Stomach (tissue), 9 donors: ENCODE measurements around the gene MAN2B1. TPM values are rescaled to one million over a fixed set of nuclear protein-coding genes. Genes with fewer than 3 reads are reported as not detected.

Source experiments
- DNase-seq, 2 donors: peaks; one replicate each; pipeline versions ENCODE4 v3.0.0 to v3.0.0-alpha.2; 2013 to 2019
- H3K27ac ChIP-seq, 5 donors: fragments of 200-600 bp in 4 of 5; sonication (generic) in 4 of 5; one replicate each; pipeline ENCODE4 v1.5.1; 2013 to 2019; ENCODE audit warnings: mild to moderate bottlenecking in 1 of 5, moderate library complexity in 1 of 5
- H3K27me3 ChIP-seq, 3 donors: fragments of 200-600 bp; sonication (generic); one replicate each; pipeline ENCODE4 v1.5.1; 2017 to 2019; ENCODE audit warnings: mixed run types in 1 of 3
- H3K36me3 ChIP-seq, 4 donors: fragments of 200-600 bp; sonication (generic); 1 replicate in 3 of 4; 2 replicates in 1 of 4; pipeline ENCODE4 v1.5.1; 2016 to 2019
- H3K4me1 ChIP-seq, 4 donors: fragments of 200-600 bp; sonication (generic); one replicate each; pipeline ENCODE4 v1.5.1; 2016 to 2019
- H3K4me3 ChIP-seq, 4 donors: fragments of 200-600 bp; sonication (generic) in 3 of 4; one replicate each; pipeline ENCODE4 v1.5.1; 2016 to 2019; ENCODE audit warnings: mild to moderate bottlenecking in 1 of 4
- H3K9me3 ChIP-seq, 4 donors: fragments of 200-600 bp; sonication (generic); one replicate each; pipeline ENCODE4 v1.5.1; 2016 to 2019
- CTCF ChIP-seq, 7 experiments: fragments of 450-650 bp in 4 of 7; fragments of 200-600 bp in 3 of 7; sonication (generic) in 3 of 7; IDR thresholded peaks; one replicate each; pipeline ENCODE4 v1.5.1; 2016 to 2019; ENCODE audit warnings: antibody characterized with exemption in 7 of 7, control low read depth in 2 of 7, mild to moderate bottlenecking in 1 of 7
- EP300 ChIP-seq: sonication (generic); formaldehyde crosslinking; IDR thresholded peaks from one replicate; pipeline ENCODE4 v1.6.1; 2017; ENCODE audit warnings: antibody characterized with exemption
- POLR2A ChIP-seq, 4 donors: fragments of 450-650 bp; IDR thresholded peaks; one replicate each; pipeline ENCODE4 v1.6.1; 2016; ENCODE audit warnings: antibody characterized with exemption in 4 of 4, control low read depth in 2 of 4, mild to moderate bottlenecking in 1 of 4, moderate library complexity in 1 of 4
- POLR2AphosphoS5 ChIP-seq, 3 donors: sonication (generic); formaldehyde crosslinking; IDR thresholded peaks; one replicate each; pipeline ENCODE4 v1.6.1; 2016; ENCODE audit warnings: antibody characterized with exemption in 3 of 3
- WGBS, 5 donors: extraction: QIAGEN DNeasy Blood & Tissue Kit in 3 of 5; methylation state at CpG; one replicate each; pipeline versions ENCODE4 v1.1.5 to v1.1.7; 2013 to 2018; 5-methylcytosine and 5-hydroxymethylcytosine counted together
- intact Hi-C: fragments of 100-400 bp; cut with DNase I; formaldehyde crosslinking; loops from one replicate; pipeline ENCODE4 v1.15.1; 2023; ENCODE audit warnings: low total_unique reads
- polyA plus RNA-seq, 3 donors: library from polyadenylated mRNA; stranded (reverse); fragments of 200-250 nt; gene quantifications; one replicate each; pipeline ENCODE4 v1.2.3, GENCODE V29; 2013
- total RNA-seq, 5 donors: library from RNA; depleted of rRNA; stranded (reverse); fragments of >200 nt; gene quantifications; one replicate each; pipeline versions ENCODE4 v1.1.0 to v1.2.3, GENCODE V29; 2014 to 2016
- donor health status: healthy with polysubstance abuse.
- donor health status: Bipolar disorder and iron deficiency.
- donor health status: healthy.

The MAN2B1 gene
- total and polyA plus RNA-seq, 8 donors: 20.6 to 429 (median 84.0) TPM

- Histone ChIP-seq H3K4me3 (peak overlapping the region; percentile 78 to 97 (median 88)), H3K27me3 (no peaks in the 10 kb centered on the region), H3K9me3 (no peaks in the 10 kb centered on the region), H3K27ac (peak overlapping the region; percentile 92 to 98 (median 96)), H3K36me3 (peaks cover 20 to 39% (median 36%) of the 10 kb centered on the region in 4 donors), H3K4me1 (peaks cover 33 to 69% (median 59%) of the 10 kb centered on the region in 4 donors)
- intact Hi-C loops: loop anchor here (10.0 kb wide), 1 partner anchor 105 kb away; no protein-coding TSS in a partner anchor
- WGBS, 5 donors: 0 to 1% (median 1%) methylated on average over 33 to 64 of the region's 64 CpGs
- TF ChIP-seq POLR2AphosphoS5 (IDR thresholded peaks at IDR 0.05) (peak; percentile 39 to 88 (median 64)), CTCF (IDR thresholded peaks at IDR 0.05) (peak in 1 of 7 experiments; percentile 17), EP300 (no peak)
- peak; percentile 85 to 94 for DNase-seq
Measured at GRCh38 chr19:12669270-12670158, 3.0 kb upstream of the MAN2B1 start.

GRCh38 chr19:12668932-12669269 lies 2.4 kb upstream of the MAN2B1 start:
- Histone ChIP-seq H3K4me1 (peaks cover 33 to 73% (median 60%) of the 10 kb centered on the region in 4 donors), H3K27ac (peak overlapping the region; percentile 92 to 98 (median 96)), H3K4me3 (peak overlapping the region; percentile 78 to 97 (median 88)), H3K27me3 (no peaks in the 10 kb centered on the region), H3K9me3 (no peaks in the 10 kb centered on the region), H3K36me3 (peaks cover 14 to 39% (median 36%) of the 10 kb centered on the region in 4 donors)
- peak; percentile 35 to 78 for DNase-seq
- TF ChIP-seq EP300 (no peak), POLR2AphosphoS5 (IDR thresholded peaks at IDR 0.05) (no peak), CTCF (IDR thresholded peaks at IDR 0.05) (no peak), POLR2A (IDR thresholded peaks at IDR 0.05) (no peak)
- intact Hi-C loops: no loop called here
- WGBS, 5 donors: 0 to 1% (median 1%) methylated on average over 24 of the region's 24 CpGs

DNA sequence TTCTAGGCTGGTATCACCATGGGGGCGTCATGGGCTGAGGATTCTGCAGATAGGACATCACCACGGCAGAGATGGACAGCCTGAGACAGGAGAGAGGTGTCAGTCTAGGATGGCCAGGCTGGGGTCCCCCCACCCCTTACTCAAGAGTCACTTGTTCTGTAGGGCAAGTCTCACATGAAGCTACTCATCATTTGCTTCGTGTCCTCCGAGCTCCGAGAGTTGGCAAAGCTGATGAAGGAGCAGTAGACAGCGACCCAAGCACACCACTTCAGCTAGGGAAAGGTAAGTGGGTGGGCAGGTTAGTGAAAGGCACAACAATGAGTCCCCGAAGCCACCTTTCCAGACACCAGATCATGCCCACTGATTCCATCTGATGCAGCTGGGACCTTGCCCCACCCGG lies 1.8 kb upstream of the MAN2B1 start:
- intact Hi-C loops: no loop called here
- no peaks in the 10 kb centered on the region for H3K27me3 ChIP-seq
- 58 to 69% (median 61%) methylated on average over 8 of the region's 8 CpGs for WGBS, 5 donors
- peak overlapping the region in 4 of 5 donors; percentile 94 to 98 (median 96) for H3K27ac ChIP-seq
- peaks cover 14 to 39% (median 36%) of the 10 kb centered on the region in 4 donors for H3K36me3 ChIP-seq
- no peak for DNase-seq
- peak overlapping the region; percentile 78 to 97 (median 88) for H3K4me3 ChIP-seq
- H3K9me3 ChIP-seq: no peaks in the 10 kb centered on the region
- peaks cover 33 to 73% (median 60%) of the 10 kb centered on the region in 4 donors for H3K4me1 ChIP-seq
- no peak for TF ChIP-seq EP300
- no peak for TF ChIP-seq POLR2AphosphoS5 (IDR thresholded peaks at IDR 0.05)
- TF ChIP-seq CTCF (IDR thresholded peaks at IDR 0.05): no peak
- no peak for TF ChIP-seq POLR2A (IDR thresholded peaks at IDR 0.05)

- H3K9me3 ChIP-seq: no peaks in the 10 kb centered on the region
- H3K27ac ChIP-seq: peak overlapping the region in 3 of 5 donors; percentile 94 to 96 (median 96)
- peak overlapping the region; percentile 78 to 97 (median 88) for H3K4me3 ChIP-seq
- TF ChIP-seq POLR2AphosphoS5 (IDR thresholded peaks at IDR 0.05) (no peak), POLR2A (IDR thresholded peaks at IDR 0.05) (no peak), EP300 (no peak), CTCF (IDR thresholded peaks at IDR 0.05) (no peak)
- peaks cover 33 to 73% (median 60%) of the 10 kb centered on the region in 4 donors for H3K4me1 ChIP-seq
- 67 to 82% (median 75%) methylated on average over 4 of the region's 4 CpGs for WGBS, 5 donors
- DNase-seq: no peak
- peaks cover 15 to 39% (median 36%) of the 10 kb centered on the region in 4 donors for H3K36me3 ChIP-seq
- no peaks in the 10 kb centered on the region for H3K27me3 ChIP-seq
- intact Hi-C loops: no loop called here
Measured at GRCh38 chr19:12667731-12668302, 1.3 kb upstream of the MAN2B1 start.
